Stomach (tissue), 9 donors: ENCODE measurements around the gene NAALADL2. TPM values are rescaled to one million over a fixed set of nuclear protein-coding genes. Genes with fewer than 3 reads are reported as not detected.

Experiments used
- DNase-seq, 2 donors: peaks; one replicate each; pipeline versions ENCODE4 v3.0.0 to v3.0.0-alpha.2; 2013 to 2019
- H3K27ac ChIP-seq, 5 donors: fragments of 200-600 bp in 4 of 5; sonication (generic) in 4 of 5; one replicate each; pipeline ENCODE4 v1.5.1; 2013 to 2019; ENCODE audit warnings: mild to moderate bottlenecking in 1 of 5, moderate library complexity in 1 of 5
- H3K27me3 ChIP-seq, 3 donors: fragments of 200-600 bp; sonication (generic); one replicate each; pipeline ENCODE4 v1.5.1; 2017 to 2019; ENCODE audit warnings: mixed run types in 1 of 3
- H3K36me3 ChIP-seq, 4 donors: fragments of 200-600 bp; sonication (generic); 1 replicate in 3 of 4; 2 replicates in 1 of 4; pipeline ENCODE4 v1.5.1; 2016 to 2019
- H3K4me1 ChIP-seq, 4 donors: fragments of 200-600 bp; sonication (generic); one replicate each; pipeline ENCODE4 v1.5.1; 2016 to 2019
- H3K4me3 ChIP-seq, 4 donors: fragments of 200-600 bp; sonication (generic) in 3 of 4; one replicate each; pipeline ENCODE4 v1.5.1; 2016 to 2019; ENCODE audit warnings: mild to moderate bottlenecking in 1 of 4
- H3K9me3 ChIP-seq, 4 donors: fragments of 200-600 bp; sonication (generic); one replicate each; pipeline ENCODE4 v1.5.1; 2016 to 2019
- EP300 ChIP-seq: sonication (generic); formaldehyde crosslinking; IDR thresholded peaks from one replicate; pipeline ENCODE4 v1.6.1; 2017; ENCODE audit warnings: antibody characterized with exemption
- POLR2A ChIP-seq, 4 donors: fragments of 450-650 bp; IDR thresholded peaks; one replicate each; pipeline ENCODE4 v1.6.1; 2016; ENCODE audit warnings: antibody characterized with exemption in 4 of 4, control low read depth in 2 of 4, mild to moderate bottlenecking in 1 of 4, moderate library complexity in 1 of 4
- POLR2AphosphoS5 ChIP-seq, 3 donors: sonication (generic); formaldehyde crosslinking; IDR thresholded peaks; one replicate each; pipeline ENCODE4 v1.6.1; 2016; ENCODE audit warnings: antibody characterized with exemption in 3 of 3
- WGBS, 5 donors: extraction: QIAGEN DNeasy Blood & Tissue Kit in 3 of 5; methylation state at CpG; one replicate each; pipeline versions ENCODE4 v1.1.5 to v1.1.7; 2013 to 2018; 5-methylcytosine and 5-hydroxymethylcytosine counted together
- intact Hi-C: fragments of 100-400 bp; cut with DNase I; formaldehyde crosslinking; loops from one replicate; pipeline ENCODE4 v1.15.1; 2023; ENCODE audit warnings: low total_unique reads
- polyA plus RNA-seq, 3 donors: library from polyadenylated mRNA; stranded (reverse); fragments of 200-250 nt; gene quantifications; one replicate each; pipeline ENCODE4 v1.2.3, GENCODE V29; 2013
- total RNA-seq, 5 donors: library from RNA; depleted of rRNA; stranded (reverse); fragments of >200 nt; gene quantifications; one replicate each; pipeline versions ENCODE4 v1.1.0 to v1.2.3, GENCODE V29; 2014 to 2016
- TF ChIP-seq, protein P1 (sequence below), 7 experiments: fragments of 450-650 bp in 4 of 7; fragments of 200-600 bp in 3 of 7; sonication (generic) in 3 of 7; IDR thresholded peaks; one replicate each; pipeline ENCODE4 v1.5.1; 2016 to 2019; ENCODE audit warnings: antibody characterized with exemption in 7 of 7, control low read depth in 2 of 7, mild to moderate bottlenecking in 1 of 7
- donor health status: healthy with polysubstance abuse.
- donor health status: Bipolar disorder and iron deficiency.
- donor health status: healthy.

NAALADL2 gene
- total and polyA plus RNA-seq, 8 donors, result 0.58 to 43.7 (median 5.4) TPM

DNA sequence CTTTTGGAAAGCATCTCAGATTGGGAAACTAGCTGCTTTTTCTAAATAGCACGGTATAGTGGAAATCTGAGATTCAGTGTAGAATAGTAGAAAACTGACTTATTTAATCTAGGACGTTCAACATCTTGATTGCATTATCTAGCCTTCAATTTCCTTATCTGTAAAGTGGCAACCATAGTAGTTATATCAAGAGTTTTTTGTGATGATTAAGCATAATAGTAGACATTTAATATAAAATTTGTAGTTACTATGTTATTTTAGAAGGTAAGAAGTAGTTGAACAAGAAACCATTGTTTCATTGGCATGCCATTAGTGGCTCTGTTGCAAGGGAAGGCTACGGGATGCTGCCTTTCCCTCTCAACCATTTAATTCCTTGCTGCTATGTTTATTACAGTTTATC lies 367.3 kb downstream of the NAALADL2 start:
- Histone ChIP-seq H3K27me3 (no peaks in the 10 kb centered on the region), H3K27ac (no peak overlapping the region), H3K9me3 (no peaks in the 10 kb centered on the region), H3K4me1 (no peaks in the 10 kb centered on the region), H3K36me3 (no peaks in the 10 kb centered on the region), H3K4me3 (no peak overlapping the region)
- TF ChIP-seq POLR2AphosphoS5 (IDR thresholded peaks at IDR 0.05), result no peak
- no peak for DNase-seq
- intact Hi-C loops, result no loop called here
- WGBS, 5 donors, result 73 to 86% (median 78%) methylated on average over 3 of the region's 3 CpGs

DNA sequence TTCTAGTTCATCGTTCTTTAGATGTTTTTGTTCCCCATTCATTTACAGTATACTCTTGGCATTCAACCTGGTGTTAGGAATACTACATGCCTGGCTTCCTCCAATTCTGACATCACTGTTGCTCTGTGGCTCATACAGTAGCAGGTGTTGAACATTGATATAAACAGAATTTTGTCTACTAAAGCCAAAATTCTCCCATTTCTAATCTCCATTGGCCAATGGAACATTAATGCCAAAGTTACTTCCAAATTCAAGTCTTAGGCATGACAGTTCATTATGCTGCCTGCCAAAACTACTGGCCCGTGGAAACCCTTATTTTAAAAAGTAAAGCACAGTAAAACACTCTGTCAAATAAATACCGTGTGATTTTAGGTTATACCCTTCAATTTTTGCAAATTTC lies 368.0 kb downstream of the NAALADL2 start:
- peak in 1 of 2 donors; percentile 5 for DNase-seq
- TF ChIP-seq POLR2AphosphoS5 (IDR thresholded peaks at IDR 0.05) (no peak), EP300 (no peak), POLR2A (IDR thresholded peaks at IDR 0.05) (no peak)
- TF ChIP-seq, protein P1, sequence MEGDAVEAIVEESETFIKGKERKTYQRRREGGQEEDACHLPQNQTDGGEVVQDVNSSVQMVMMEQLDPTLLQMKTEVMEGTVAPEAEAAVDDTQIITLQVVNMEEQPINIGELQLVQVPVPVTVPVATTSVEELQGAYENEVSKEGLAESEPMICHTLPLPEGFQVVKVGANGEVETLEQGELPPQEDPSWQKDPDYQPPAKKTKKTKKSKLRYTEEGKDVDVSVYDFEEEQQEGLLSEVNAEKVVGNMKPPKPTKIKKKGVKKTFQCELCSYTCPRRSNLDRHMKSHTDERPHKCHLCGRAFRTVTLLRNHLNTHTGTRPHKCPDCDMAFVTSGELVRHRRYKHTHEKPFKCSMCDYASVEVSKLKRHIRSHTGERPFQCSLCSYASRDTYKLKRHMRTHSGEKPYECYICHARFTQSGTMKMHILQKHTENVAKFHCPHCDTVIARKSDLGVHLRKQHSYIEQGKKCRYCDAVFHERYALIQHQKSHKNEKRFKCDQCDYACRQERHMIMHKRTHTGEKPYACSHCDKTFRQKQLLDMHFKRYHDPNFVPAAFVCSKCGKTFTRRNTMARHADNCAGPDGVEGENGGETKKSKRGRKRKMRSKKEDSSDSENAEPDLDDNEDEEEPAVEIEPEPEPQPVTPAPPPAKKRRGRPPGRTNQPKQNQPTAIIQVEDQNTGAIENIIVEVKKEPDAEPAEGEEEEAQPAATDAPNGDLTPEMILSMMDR (IDR thresholded peaks at IDR 0.05), result no peak
- WGBS, 5 donors, result 66 to 87% (median 80%) methylated on average over 3 of the region's 3 CpGs
- Histone ChIP-seq H3K27me3 (no peaks in the 10 kb centered on the region), H3K27ac (no peak overlapping the region), H3K4me3 (no peak overlapping the region), H3K4me1 (no peaks in the 10 kb centered on the region), H3K9me3 (no peaks in the 10 kb centered on the region), H3K36me3 (no peaks in the 10 kb centered on the region)
- intact Hi-C loops, result no loop called here

DNA sequence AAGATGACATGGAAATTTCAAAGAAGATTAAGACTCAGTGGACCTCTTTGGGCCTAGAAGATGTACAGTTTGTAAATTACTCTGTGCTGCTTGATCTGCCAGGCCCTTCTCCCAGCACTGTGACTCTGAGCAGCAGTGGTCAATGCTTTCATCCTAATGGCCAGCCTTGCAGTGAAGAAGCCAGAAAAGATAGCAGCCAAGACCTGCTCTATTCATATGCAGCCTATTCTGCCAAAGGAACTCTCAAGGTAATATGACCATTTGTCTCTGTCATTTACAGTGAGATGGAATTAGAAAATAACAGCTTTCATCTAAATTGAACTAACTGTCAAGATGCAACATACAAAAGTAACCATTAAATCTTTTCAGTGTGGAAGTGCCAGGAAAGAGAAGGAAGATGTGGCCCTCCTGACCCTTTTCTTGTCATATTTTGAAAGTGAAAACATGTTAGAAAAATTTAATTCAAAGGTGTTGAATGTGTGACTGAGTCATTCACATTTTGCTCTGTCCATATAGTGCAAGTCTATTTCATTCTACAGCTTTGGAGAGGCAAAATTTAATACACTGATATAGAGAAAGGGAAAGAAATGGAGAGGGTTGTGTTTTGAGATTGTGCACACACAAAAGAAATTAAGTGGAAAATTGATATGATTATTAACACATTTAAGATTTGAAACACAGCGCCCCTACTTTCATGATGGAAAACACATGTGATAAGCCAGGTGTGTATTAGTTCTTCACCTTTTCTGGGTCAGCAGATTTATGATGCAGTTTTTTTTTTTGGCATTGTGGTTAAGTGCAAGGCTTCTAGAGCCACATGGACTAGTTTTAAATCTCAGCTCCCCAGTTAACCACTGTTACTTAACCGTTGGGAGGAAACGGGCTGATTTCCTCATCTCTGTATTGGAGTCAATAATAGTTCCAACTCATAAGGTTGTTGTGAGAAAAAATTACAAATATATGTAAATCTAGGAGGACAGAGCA lies 375.1 kb downstream of the NAALADL2 start:
- intact Hi-C loops, result no loop called here
- no peaks in the 10 kb centered on the region for H3K4me1 ChIP-seq
- no peaks in the 10 kb centered on the region for H3K9me3 ChIP-seq
- H3K27ac ChIP-seq, result no peak overlapping the region
- TF ChIP-seq POLR2A (IDR thresholded peaks at IDR 0.05) (no peak), POLR2AphosphoS5 (IDR thresholded peaks at IDR 0.05) (no peak), EP300 (no peak)
- TF ChIP-seq, protein P1 (IDR thresholded peaks at IDR 0.05), result no peak
- H3K4me3 ChIP-seq, result no peak overlapping the region
- WGBS, 5 donors, result 75 to 90% (median 86%) methylated on average over 3 of the region's 3 CpGs
- DNase-seq, result no peak
- H3K27me3 ChIP-seq, result no peaks in the 10 kb centered on the region
- no peaks in the 10 kb centered on the region for H3K36me3 ChIP-seq

DNA sequence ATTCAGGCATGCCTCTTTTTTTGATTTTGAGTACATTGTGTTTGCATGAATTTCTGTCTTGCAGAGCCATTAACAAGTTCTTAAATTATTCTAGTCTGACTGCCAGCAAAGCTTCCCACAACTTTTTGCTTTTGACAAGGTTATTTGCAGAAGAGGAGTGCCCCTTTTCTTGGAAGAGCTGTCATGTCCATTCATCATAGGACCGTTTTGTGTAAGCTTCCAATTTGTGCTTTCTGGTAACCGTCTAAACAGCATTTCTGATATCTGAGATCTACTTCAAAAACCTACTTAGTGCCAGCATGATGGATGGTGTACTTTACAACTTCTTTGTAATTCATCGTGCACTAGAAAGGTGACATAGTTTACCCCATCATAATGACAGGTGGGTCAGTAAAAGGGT lies 379.7 kb downstream of the NAALADL2 start:
- WGBS, 5 donors, result 42 to 64% (median 57%) methylated on average over 3 of the region's 3 CpGs
- no peak overlapping the region for H3K4me3 ChIP-seq
- intact Hi-C loops, result no loop called here

More for the DNA sequence above, 379.7 kb downstream of the NAALADL2 start:
- peak in 1 of 2 donors; percentile 24 for DNase-seq
- Histone ChIP-seq H3K27me3 (no peaks in the 10 kb centered on the region), H3K36me3 (no peaks in the 10 kb centered on the region), H3K9me3 (no peaks in the 10 kb centered on the region), H3K27ac (no peak overlapping the region), H3K4me1 (no peaks in the 10 kb centered on the region)
- TF ChIP-seq POLR2A (IDR thresholded peaks at IDR 0.05), result no peak
- TF ChIP-seq, protein P1 (IDR thresholded peaks at IDR 0.05), result no peak
- no peak for TF ChIP-seq POLR2AphosphoS5 (IDR thresholded peaks at IDR 0.05)
- TF ChIP-seq EP300, result no peak
